AG04450 (cell line): Measurements from ENCODE around the gene ERFE. TPM values are rescaled to one million over a fixed set of nuclear protein-coding genes. Genes with fewer than 3 reads are reported as not detected.

Experiments
- CTCF ChIA-PET: fragments of 300-600, 350-600 bp; formaldehyde crosslinking; extraction: SDS; loops from one replicate; lab custom pipeline; 2022; ENCODE audit warnings: antibody characterized with exemption, inconsistent platforms; lab: Charles Lee
- POLR2A ChIA-PET: fragments of 350-600 bp; formaldehyde crosslinking; extraction: SDS; loops from one replicate; lab custom pipeline; 2021; ENCODE audit warnings: antibody characterized with exemption, inconsistent platforms; lab: Yijun Ruan, JAX
- DNase-seq: peaks from one replicate; pipeline ENCODE4 v3.0.0-alpha.2; 2011; ENCODE audit warnings: low read depth, low spot score
- H3K27ac ChIP-seq: one replicate; pipeline ENCODE4 v1.5.1; 2012; ENCODE audit warnings: low read depth, low read length, control low read depth
- H3K27me3 ChIP-seq: one replicate; pipeline ENCODE4 v1.6.0; 2012; ENCODE audit warnings: low read length; ENCODE audit not compliant: control insufficient read depth, insufficient read depth
- H3K4me3 ChIP-seq: 2 replicates; pipeline ENCODE4 v1.5.1; 2011; ENCODE audit warnings: mild to moderate bottlenecking, low read depth, low read length, control low read depth
- H3K9me3 ChIP-seq: 2 replicates; pipeline ENCODE4 v1.5.1; 2012; ENCODE audit warnings: low read length; ENCODE audit not compliant: control insufficient read depth, insufficient read depth
- polyA plus RNA-seq: library from polyadenylated mRNA; depleted of rRNA; stranded (reverse); fragments of >200 nt; gene quantifications from 2 replicates; pipeline ENCODE4 v1.2.3, GENCODE V29; 2011
- TF ChIP-seq, protein P1 (sequence below): IDR thresholded peaks from 2 replicates; pipeline ENCODE4 v1.5.1; 2011; ENCODE audit warnings: low read depth, low read length, control low read depth, inconsistent platforms

Gene ERFE
- polyA plus RNA-seq, 1 experiment, result 2.4 TPM

DNA sequence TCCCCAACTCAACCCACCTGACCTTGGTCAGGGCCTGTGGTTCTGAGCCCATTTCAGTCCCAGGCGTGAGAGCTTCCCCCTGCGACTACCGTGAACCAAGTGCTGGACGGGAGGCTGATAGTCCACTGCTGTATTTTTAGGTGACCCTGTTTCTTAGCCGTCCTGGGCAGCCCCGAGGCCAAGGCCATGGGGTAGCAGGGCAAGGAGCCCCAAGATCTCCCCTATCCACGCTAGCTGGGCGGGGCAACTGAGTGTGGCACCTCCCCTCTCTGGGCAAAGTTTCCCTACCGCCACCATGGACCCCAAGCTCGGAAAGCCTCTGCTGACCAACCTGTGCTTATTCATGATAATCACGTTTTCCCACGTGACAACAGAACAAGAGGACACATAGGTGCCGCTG is 20.9 kb upstream of the ERFE start:
- POLR2A ChIA-PET, result interaction anchor here (0.6 to 0.7 kb wide), 2 partner anchors 10 to 329 kb away, joined by 3 to 6 read pairs; no protein-coding TSS in a partner anchor
- Histone ChIP-seq H3K27ac (no peak overlapping the region), H3K4me3 (no peak overlapping the region), H3K9me3 (no peaks in the 10 kb centered on the region; the same call in 1 of the 2 replicates), H3K27me3 (no peaks in the 10 kb centered on the region)
- DNase-seq, result no peak
- TF ChIP-seq, protein P1, sequence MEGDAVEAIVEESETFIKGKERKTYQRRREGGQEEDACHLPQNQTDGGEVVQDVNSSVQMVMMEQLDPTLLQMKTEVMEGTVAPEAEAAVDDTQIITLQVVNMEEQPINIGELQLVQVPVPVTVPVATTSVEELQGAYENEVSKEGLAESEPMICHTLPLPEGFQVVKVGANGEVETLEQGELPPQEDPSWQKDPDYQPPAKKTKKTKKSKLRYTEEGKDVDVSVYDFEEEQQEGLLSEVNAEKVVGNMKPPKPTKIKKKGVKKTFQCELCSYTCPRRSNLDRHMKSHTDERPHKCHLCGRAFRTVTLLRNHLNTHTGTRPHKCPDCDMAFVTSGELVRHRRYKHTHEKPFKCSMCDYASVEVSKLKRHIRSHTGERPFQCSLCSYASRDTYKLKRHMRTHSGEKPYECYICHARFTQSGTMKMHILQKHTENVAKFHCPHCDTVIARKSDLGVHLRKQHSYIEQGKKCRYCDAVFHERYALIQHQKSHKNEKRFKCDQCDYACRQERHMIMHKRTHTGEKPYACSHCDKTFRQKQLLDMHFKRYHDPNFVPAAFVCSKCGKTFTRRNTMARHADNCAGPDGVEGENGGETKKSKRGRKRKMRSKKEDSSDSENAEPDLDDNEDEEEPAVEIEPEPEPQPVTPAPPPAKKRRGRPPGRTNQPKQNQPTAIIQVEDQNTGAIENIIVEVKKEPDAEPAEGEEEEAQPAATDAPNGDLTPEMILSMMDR, result no peak
- CTCF ChIA-PET, result interaction anchor here (1.0 kb wide), 1 partner anchor 11 kb away, joined by 8 read pairs; no protein-coding TSS in a partner anchor

DNA sequence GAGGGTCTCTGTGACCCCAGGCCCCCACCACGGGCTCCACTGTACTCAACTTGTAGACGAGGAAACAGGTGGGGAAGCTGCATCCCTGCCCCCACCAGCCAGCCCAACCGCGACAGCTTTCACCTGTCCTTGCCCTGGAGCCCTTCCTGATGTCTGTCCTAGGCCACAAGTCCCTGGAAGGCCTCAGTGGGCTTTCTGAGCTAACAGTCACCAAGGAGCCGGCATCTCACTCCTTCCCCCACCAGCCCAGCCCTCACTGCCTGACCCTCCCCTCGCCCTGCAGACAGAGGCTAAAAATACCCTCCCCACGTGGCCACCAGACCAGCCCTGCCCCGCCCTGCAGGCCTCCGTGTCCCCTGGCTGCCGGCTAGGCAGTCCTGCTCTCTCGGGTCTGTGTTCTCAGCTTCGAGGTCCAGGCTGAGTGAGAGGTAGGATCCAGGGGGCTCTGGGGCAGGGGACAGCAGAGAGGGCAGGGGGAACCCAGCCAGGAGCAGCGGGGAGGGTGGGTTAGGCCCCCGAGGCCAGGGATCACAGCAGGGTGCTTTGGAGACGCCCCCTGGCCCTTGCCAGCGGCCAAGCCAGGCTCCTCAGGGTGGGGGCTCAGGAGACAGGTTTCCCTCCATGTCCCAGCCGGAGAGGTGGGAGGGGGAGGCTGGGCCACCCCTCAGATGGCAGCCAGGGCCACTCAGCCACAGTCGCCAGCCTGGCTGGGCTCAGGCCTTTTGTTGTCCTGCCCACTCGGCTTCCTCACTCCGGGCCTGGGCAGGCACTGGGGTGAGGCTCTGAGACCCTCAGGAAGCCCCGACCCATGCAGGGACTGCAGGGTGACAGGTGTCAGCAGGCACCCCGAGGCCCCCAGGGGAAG is 20.2 kb upstream of the ERFE start, which contains the start of gene KLHL30:
KLHL30 (plus strand) TSS at position 338 of the 865 bp plus-strand sequence. CDS start 2,087 bp downstream, outside the sequence.
- no peak for DNase-seq
- POLR2A ChIA-PET, result interaction anchor here (0.7 kb wide), 1 partner anchor 330 kb away, joined by 6 read pairs; no protein-coding TSS in a partner anchor
- no peak within 1 kb of the TSS for H3K4me3 ChIP-seq
- CTCF ChIA-PET, result interaction anchor here (0.5 kb wide), 1 partner anchor 204 kb away, joined by 3 read pairs; no protein-coding TSS in a partner anchor
- TF ChIP-seq, protein P1, result no peak
- no peak within 1 kb of the TSS for H3K27ac ChIP-seq
- no peaks in the 10 kb centered on the region for H3K27me3 ChIP-seq
- H3K9me3 ChIP-seq, result no peaks in the 10 kb centered on the region; the same call in 1 of the 2 replicates

DNA sequence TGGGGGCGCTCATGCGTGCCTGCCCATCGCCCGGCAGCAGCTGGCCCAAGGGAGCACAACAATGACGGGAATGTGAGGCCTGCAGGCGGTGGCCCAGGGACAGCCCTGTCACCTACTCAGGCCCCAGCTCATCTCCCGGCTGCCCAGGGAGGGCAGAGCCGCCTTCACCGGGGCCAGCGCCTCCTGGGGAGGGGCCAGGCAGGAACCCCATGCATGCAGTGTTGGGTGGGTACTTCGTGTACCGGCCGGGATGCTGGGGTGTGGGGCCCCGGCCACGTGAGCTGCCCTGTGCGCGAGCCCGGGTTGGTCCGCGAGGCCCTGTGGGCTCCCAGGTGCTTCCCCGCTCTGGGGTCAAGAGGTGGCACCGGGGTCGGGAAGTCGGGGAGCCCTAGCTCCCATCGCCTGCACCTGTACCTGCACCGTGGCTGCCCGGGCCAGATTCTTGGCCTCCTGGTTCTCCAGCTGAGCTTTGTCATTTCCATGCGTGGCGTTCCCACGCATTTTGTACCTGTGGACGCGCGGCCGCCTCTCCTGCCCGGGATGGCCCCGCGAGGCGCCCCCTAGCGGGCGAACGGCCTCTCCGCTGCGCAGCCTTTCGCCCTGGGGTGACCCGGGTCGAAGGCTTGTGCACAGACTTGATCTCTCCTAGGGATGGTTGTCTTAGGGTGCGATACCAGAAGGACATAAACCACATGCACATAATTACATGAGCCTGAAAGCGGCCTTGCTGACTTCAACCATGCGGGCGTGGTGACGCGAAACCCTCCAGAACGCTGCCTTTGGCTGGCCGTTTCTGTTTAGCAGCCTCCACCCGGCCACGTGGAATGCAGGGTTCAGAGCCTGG is 19.4 kb upstream of the ERFE start:
- no peak for DNase-seq
- peaks cover 4% of the 10 kb centered on the region; the same call in 1 of the 2 replicates for H3K9me3 ChIP-seq
- no peaks in the 10 kb centered on the region for H3K27me3 ChIP-seq
- no peak overlapping the region for H3K4me3 ChIP-seq
- ChIA-PET CTCF (interaction anchor here (0.5 kb wide), 1 partner anchor 205 kb away, joined by 3 read pairs; no protein-coding TSS in a partner anchor), POLR2A (no interaction called here)
- H3K27ac ChIP-seq, result no peak overlapping the region
- TF ChIP-seq, protein P1, result peak; percentile 36

DNA sequence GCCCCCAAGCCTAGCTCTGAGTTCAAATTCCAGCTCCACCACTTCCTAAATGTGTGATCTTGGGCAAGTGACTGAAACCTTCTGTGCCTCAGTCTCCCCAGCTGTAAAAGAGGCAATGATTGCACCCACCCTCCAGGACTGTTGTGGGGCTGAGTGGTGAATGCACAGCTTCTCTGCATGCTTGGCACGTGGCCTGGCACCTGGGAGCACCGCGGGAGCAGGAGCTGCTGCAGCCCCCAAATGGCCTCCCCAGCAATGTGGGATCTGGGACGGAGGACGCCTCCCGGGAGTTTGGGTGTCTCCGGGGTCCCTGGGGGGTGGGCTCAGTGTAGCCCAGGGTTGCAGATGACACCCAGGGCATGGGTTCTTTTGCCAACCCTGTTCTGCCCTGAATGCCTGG is 18.7 kb upstream of the ERFE start:
- Histone ChIP-seq H3K4me3 (no peak overlapping the region), H3K27ac (no peak overlapping the region), H3K27me3 (no peaks in the 10 kb centered on the region), H3K9me3 (peaks cover 7% of the 10 kb centered on the region; the same call in 1 of the 2 replicates)
- no peak for DNase-seq
- ChIA-PET CTCF (no interaction called here), POLR2A (no interaction called here)
- TF ChIP-seq, protein P1, result no peak
